Ovary (tissue), 3 donors: ENCODE measurements around the gene FAM135A.

Source experiments
- EP300 ChIP-seq: sonication (generic); formaldehyde crosslinking; IDR thresholded peaks from one replicate; pipeline ENCODE4 v1.6.1; 2017; ENCODE audit warnings: antibody characterized with exemption
- POLR2A ChIP-seq: fragments of 450-650 bp; IDR thresholded peaks from one replicate; pipeline ENCODE4 v1.6.1; 2017; ENCODE audit warnings: antibody characterized with exemption, mild to moderate bottlenecking, moderate library complexity
- TF ChIP-seq, protein P1 (sequence below), 3 donors: fragments of 450-650 bp in 2 of 3; fragments of 200-600 bp in 1 of 3; IDR thresholded peaks; one replicate each; pipeline versions ENCODE4 v1.5.1 to v1.8.0; 2016 to 2022; ENCODE audit warnings: antibody characterized with exemption in 3 of 3, mild to moderate bottlenecking in 1 of 3
- donor health status: DM: no; HTN: no; CAD: no.

DNA sequence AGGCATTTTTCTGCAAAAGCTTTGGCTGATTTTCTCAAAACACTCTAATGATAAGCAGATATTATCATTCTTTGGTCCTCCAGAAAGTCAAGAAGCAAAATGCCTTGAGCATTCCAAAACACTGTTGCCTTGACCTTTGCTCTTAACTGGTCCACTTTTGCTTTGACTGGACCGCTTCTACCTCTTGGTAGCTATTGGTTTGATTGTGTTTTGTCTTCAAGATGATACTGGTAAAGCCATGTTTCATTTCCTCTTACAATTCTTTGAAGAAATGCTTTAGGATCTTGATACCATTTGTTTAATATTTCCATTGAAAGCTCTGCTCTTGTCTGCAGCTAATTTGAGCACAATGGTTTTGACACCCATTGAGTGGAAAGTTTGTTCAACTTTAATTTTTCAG lies 117.8 kb downstream of the FAM135A start:
- TF ChIP-seq, protein P1, sequence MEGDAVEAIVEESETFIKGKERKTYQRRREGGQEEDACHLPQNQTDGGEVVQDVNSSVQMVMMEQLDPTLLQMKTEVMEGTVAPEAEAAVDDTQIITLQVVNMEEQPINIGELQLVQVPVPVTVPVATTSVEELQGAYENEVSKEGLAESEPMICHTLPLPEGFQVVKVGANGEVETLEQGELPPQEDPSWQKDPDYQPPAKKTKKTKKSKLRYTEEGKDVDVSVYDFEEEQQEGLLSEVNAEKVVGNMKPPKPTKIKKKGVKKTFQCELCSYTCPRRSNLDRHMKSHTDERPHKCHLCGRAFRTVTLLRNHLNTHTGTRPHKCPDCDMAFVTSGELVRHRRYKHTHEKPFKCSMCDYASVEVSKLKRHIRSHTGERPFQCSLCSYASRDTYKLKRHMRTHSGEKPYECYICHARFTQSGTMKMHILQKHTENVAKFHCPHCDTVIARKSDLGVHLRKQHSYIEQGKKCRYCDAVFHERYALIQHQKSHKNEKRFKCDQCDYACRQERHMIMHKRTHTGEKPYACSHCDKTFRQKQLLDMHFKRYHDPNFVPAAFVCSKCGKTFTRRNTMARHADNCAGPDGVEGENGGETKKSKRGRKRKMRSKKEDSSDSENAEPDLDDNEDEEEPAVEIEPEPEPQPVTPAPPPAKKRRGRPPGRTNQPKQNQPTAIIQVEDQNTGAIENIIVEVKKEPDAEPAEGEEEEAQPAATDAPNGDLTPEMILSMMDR (IDR thresholded peaks at IDR 0.05) = no peak
- TF ChIP-seq POLR2A (no peak), EP300 (no peak)
